K562 (cell line): ENCODE measurements around the gene TLR3. TPM values are rescaled to one million over a fixed set of nuclear protein-coding genes. Genes with fewer than 3 reads are reported as not detected.

ENCODE experiments used
- ADNP ChIP-seq: fragments of 200-800 bp; sonication (Bioruptor generic); IDR thresholded peaks from 2 replicates; pipeline ENCODE4 v1.6.1; 2016; ENCODE audit warnings: missing genetic modification characterization, missing compliant biosample characterization
- EP400 ChIP-seq: fragments of 450-650 bp; IDR thresholded peaks from 2 replicates; pipeline ENCODE4 v1.6.1; 2017; ENCODE audit warnings: antibody characterized with exemption, mild to moderate bottlenecking, moderate library complexity
- ZBTB17 ChIP-seq: fragments of 450-650 bp; formaldehyde crosslinking; IDR thresholded peaks from 2 replicates; pipeline ENCODE4 v1.4.0; 2020; ENCODE audit warnings: mild to moderate bottlenecking
- polyA plus RNA-seq, 8 experiments: library from polyadenylated mRNA; depleted of rRNA in 4 of 8; stranded (reverse) in 5 of 8; unstranded in 3 of 8; fragments of >200 nt; fragmentation: Nextera tagmentation in 2 of 8; fragmentation: Illumina TruSeq in 1 of 8; extraction: Ambion mirVana in 2 of 8; extraction: Trizol in 1 of 8; gene quantifications; 2 replicates each; pipeline versions ENCODE4 v1.2.1 to v1.2.3, GENCODE V29; 2011 to 2014; ENCODE audit warnings: inconsistent platforms in 1 of 8, missing spikeins in 1 of 8
- total RNA-seq, 7 experiments: library from RNA; depleted of rRNA in 6 of 7; stranded (reverse); fragments of >200 nt in 6 of 7; fragmentation: Illumina TruSeq in 2 of 7; extraction: Trizol in 2 of 7; gene quantifications; 2 replicates each; pipeline versions ENCODE4 v1.2.1 to v1.2.3, GENCODE V29; 2011 to 2021; ENCODE audit warnings: low replicate concordance in 1 of 7
- TF ChIP-seq, protein P1 (sequence below): fragments of 200-600 bp; sonication (generic); IDR thresholded peaks from one replicate; pipeline ENCODE4 v1.6.1; 2012; ENCODE audit warnings: mild to moderate bottlenecking, low read depth, low read length, inconsistent platforms
- TF ChIP-seq, protein P2 (sequence below): IDR thresholded peaks from 3 replicates; pipeline ENCODE4 v1.6.1; 2011; ENCODE audit warnings: borderline replicate concordance, mild to moderate bottlenecking, moderate library complexity; ENCODE audit not compliant: insufficient read length; ENCODE audit errors: extremely low read depth

TLR3 gene
- total and polyA plus RNA-seq, 9 of the 15 experiments (the other 6 are each of a cell fraction or from before 2014, with no cell fraction given), result 0.01 TPM; not detected in 8

- TF ChIP-seq, protein P1, sequence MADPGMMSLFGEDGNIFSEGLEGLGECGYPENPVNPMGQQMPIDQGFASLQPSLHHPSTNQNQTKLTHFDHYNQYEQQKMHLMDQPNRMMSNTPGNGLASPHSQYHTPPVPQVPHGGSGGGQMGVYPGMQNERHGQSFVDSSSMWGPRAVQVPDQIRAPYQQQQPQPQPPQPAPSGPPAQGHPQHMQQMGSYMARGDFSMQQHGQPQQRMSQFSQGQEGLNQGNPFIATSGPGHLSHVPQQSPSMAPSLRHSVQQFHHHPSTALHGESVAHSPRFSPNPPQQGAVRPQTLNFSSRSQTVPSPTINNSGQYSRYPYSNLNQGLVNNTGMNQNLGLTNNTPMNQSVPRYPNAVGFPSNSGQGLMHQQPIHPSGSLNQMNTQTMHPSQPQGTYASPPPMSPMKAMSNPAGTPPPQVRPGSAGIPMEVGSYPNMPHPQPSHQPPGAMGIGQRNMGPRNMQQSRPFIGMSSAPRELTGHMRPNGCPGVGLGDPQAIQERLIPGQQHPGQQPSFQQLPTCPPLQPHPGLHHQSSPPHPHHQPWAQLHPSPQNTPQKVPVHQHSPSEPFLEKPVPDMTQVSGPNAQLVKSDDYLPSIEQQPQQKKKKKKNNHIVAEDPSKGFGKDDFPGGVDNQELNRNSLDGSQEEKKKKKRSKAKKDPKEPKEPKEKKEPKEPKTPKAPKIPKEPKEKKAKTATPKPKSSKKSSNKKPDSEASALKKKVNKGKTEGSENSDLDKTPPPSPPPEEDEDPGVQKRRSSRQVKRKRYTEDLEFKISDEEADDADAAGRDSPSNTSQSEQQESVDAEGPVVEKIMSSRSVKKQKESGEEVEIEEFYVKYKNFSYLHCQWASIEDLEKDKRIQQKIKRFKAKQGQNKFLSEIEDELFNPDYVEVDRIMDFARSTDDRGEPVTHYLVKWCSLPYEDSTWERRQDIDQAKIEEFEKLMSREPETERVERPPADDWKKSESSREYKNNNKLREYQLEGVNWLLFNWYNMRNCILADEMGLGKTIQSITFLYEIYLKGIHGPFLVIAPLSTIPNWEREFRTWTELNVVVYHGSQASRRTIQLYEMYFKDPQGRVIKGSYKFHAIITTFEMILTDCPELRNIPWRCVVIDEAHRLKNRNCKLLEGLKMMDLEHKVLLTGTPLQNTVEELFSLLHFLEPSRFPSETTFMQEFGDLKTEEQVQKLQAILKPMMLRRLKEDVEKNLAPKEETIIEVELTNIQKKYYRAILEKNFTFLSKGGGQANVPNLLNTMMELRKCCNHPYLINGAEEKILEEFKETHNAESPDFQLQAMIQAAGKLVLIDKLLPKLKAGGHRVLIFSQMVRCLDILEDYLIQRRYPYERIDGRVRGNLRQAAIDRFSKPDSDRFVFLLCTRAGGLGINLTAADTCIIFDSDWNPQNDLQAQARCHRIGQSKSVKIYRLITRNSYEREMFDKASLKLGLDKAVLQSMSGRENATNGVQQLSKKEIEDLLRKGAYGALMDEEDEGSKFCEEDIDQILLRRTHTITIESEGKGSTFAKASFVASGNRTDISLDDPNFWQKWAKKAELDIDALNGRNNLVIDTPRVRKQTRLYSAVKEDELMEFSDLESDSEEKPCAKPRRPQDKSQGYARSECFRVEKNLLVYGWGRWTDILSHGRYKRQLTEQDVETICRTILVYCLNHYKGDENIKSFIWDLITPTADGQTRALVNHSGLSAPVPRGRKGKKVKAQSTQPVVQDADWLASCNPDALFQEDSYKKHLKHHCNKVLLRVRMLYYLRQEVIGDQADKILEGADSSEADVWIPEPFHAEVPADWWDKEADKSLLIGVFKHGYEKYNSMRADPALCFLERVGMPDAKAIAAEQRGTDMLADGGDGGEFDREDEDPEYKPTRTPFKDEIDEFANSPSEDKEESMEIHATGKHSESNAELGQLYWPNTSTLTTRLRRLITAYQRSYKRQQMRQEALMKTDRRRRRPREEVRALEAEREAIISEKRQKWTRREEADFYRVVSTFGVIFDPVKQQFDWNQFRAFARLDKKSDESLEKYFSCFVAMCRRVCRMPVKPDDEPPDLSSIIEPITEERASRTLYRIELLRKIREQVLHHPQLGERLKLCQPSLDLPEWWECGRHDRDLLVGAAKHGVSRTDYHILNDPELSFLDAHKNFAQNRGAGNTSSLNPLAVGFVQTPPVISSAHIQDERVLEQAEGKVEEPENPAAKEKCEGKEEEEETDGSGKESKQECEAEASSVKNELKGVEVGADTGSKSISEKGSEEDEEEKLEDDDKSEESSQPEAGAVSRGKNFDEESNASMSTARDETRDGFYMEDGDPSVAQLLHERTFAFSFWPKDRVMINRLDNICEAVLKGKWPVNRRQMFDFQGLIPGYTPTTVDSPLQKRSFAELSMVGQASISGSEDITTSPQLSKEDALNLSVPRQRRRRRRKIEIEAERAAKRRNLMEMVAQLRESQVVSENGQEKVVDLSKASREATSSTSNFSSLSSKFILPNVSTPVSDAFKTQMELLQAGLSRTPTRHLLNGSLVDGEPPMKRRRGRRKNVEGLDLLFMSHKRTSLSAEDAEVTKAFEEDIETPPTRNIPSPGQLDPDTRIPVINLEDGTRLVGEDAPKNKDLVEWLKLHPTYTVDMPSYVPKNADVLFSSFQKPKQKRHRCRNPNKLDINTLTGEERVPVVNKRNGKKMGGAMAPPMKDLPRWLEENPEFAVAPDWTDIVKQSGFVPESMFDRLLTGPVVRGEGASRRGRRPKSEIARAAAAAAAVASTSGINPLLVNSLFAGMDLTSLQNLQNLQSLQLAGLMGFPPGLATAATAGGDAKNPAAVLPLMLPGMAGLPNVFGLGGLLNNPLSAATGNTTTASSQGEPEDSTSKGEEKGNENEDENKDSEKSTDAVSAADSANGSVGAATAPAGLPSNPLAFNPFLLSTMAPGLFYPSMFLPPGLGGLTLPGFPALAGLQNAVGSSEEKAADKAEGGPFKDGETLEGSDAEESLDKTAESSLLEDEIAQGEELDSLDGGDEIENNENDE, result no peak
- TF ChIP-seq, protein P2, sequence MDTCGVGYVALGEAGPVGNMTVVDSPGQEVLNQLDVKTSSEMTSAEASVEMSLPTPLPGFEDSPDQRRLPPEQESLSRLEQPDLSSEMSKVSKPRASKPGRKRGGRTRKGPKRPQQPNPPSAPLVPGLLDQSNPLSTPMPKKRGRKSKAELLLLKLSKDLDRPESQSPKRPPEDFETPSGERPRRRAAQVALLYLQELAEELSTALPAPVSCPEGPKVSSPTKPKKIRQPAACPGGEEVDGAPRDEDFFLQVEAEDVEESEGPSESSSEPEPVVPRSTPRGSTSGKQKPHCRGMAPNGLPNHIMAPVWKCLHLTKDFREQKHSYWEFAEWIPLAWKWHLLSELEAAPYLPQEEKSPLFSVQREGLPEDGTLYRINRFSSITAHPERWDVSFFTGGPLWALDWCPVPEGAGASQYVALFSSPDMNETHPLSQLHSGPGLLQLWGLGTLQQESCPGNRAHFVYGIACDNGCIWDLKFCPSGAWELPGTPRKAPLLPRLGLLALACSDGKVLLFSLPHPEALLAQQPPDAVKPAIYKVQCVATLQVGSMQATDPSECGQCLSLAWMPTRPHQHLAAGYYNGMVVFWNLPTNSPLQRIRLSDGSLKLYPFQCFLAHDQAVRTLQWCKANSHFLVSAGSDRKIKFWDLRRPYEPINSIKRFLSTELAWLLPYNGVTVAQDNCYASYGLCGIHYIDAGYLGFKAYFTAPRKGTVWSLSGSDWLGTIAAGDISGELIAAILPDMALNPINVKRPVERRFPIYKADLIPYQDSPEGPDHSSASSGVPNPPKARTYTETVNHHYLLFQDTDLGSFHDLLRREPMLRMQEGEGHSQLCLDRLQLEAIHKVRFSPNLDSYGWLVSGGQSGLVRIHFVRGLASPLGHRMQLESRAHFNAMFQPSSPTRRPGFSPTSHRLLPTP, result no peak
- TF ChIP-seq EP400 (no peak), ZBTB17 (CRISPR knock-in tag) (no peak), ADNP (tag) (no peak)
These were observed 26.4 kb downstream of the TLR3 start (continued) for GRCh38 chr4:186095406-186095805.
